ENCODE data around the gene SERGEF.

GRCh38 chr11:17933708-17934107 is 79.1 kb downstream of the SERGEF start:
- TF ChIP-seq CTCF (IDR thresholded peaks at IDR 0.05) (no peak), POLR2A (IDR thresholded peaks at IDR 0.05) (no peak)
